Ishikawa (cell line): ENCODE results near the gene TNIP2.

Source experiments
- CEBPB ChIP-seq: IDR thresholded peaks from 2 replicates; pipeline ENCODE4 v1.6.1; 2012
- EGR1 ChIP-seq: IDR thresholded peaks from 2 replicates; pipeline ENCODE4 v1.6.1; 2012
- EP300 ChIP-seq: IDR thresholded peaks from 2 replicates; pipeline ENCODE4 v1.6.1; 2012; ENCODE audit warnings: borderline replicate concordance
- FOXM1 ChIP-seq: IDR thresholded peaks from 2 replicates; pipeline ENCODE4 v1.6.1; 2012; ENCODE audit warnings: low read depth, borderline replicate concordance
- NFIC ChIP-seq: IDR thresholded peaks from 2 replicates; pipeline ENCODE4 v1.6.1; 2012
- RAD21 ChIP-seq: IDR thresholded peaks from 2 replicates; pipeline ENCODE4 v1.6.1; 2012; ENCODE audit warnings: low read depth
- TCF12 ChIP-seq: IDR thresholded peaks from 2 replicates; pipeline ENCODE4 v1.6.1; 2012; ENCODE audit warnings: low read depth
- TEAD4 ChIP-seq: IDR thresholded peaks from 2 replicates; pipeline ENCODE4 v1.6.1; 2012
- YY1 ChIP-seq: IDR thresholded peaks from 2 replicates; pipeline ENCODE4 v1.6.1; 2012; ENCODE audit warnings: low read depth
- TF ChIP-seq, protein P1 (sequence below): IDR thresholded peaks from 2 replicates; pipeline ENCODE4 v1.6.1; 2012
- TF ChIP-seq, protein P2 (sequence below): IDR thresholded peaks from 2 replicates; pipeline ENCODE4 v1.6.1; 2012; ENCODE audit warnings: low read depth, mild to moderate bottlenecking
- TF ChIP-seq, protein P3 (sequence below): IDR thresholded peaks from 2 replicates; pipeline ENCODE4 v1.6.1; 2012

DNA sequence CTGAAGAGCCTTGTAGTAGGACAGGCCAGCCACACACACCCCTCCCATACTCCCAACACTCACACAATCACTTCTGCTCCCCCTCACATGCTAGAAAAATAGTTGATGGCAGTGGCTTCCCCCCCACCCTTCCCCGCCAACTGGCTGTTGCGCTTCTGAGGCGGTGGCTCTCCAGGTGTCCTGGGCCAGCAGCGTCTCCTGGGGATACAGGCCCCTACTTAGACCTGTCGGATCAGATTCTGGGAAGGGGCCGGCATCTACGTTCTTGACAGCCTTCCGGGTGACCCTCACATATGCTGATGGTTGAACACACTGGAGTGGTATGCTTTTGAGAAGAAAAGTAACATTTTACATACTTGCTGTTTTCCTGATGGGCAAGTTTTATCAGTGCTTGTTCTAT lies 39.9 kb downstream of the TNIP2 start:
- TF ChIP-seq, protein P1, sequence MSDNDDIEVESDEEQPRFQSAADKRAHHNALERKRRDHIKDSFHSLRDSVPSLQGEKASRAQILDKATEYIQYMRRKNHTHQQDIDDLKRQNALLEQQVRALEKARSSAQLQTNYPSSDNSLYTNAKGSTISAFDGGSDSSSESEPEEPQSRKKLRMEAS, result no peak
- TF ChIP-seq YY1 (no peak), TCF12 (no peak), FOXM1 (no peak), EGR1 (no peak), EP300 (no peak), RAD21 (no peak), NFIC (no peak), CEBPB (no peak), TEAD4 (no peak)
- TF ChIP-seq, protein P2, sequence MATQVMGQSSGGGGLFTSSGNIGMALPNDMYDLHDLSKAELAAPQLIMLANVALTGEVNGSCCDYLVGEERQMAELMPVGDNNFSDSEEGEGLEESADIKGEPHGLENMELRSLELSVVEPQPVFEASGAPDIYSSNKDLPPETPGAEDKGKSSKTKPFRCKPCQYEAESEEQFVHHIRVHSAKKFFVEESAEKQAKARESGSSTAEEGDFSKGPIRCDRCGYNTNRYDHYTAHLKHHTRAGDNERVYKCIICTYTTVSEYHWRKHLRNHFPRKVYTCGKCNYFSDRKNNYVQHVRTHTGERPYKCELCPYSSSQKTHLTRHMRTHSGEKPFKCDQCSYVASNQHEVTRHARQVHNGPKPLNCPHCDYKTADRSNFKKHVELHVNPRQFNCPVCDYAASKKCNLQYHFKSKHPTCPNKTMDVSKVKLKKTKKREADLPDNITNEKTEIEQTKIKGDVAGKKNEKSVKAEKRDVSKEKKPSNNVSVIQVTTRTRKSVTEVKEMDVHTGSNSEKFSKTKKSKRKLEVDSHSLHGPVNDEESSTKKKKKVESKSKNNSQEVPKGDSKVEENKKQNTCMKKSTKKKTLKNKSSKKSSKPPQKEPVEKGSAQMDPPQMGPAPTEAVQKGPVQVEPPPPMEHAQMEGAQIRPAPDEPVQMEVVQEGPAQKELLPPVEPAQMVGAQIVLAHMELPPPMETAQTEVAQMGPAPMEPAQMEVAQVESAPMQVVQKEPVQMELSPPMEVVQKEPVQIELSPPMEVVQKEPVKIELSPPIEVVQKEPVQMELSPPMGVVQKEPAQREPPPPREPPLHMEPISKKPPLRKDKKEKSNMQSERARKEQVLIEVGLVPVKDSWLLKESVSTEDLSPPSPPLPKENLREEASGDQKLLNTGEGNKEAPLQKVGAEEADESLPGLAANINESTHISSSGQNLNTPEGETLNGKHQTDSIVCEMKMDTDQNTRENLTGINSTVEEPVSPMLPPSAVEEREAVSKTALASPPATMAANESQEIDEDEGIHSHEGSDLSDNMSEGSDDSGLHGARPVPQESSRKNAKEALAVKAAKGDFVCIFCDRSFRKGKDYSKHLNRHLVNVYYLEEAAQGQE, result no peak
- TF ChIP-seq, protein P3, sequence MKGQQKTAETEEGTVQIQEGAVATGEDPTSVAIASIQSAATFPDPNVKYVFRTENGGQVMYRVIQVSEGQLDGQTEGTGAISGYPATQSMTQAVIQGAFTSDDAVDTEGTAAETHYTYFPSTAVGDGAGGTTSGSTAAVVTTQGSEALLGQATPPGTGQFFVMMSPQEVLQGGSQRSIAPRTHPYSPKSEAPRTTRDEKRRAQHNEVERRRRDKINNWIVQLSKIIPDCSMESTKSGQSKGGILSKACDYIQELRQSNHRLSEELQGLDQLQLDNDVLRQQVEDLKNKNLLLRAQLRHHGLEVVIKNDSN, result no peak
